ENCODE results near the gene SULF2.

The SULF2 gene

GRCh38 chr20:47765691-47766594 is 19.3 kb downstream of the SULF2 start:
- no peak overlapping the region for H3K4me3 ChIP-seq (ENCODE audit: low read depth, low read length)
- H3K36me3 ChIP-seq (ENCODE audit: control insufficient read depth, insufficient read depth, low read length): peaks cover 7% of the 10 kb centered on the region
- H3K9me3 ChIP-seq (ENCODE audit: control insufficient read depth, insufficient read depth, low read length): no peaks in the 10 kb centered on the region
- H3K27me3 ChIP-seq (ENCODE audit: control insufficient read depth, insufficient read depth, low read length): no peaks in the 10 kb centered on the region
- no peak overlapping the region for H3K9ac ChIP-seq (ENCODE audit: low read depth, low read length)
- H3K4me1 ChIP-seq (ENCODE audit: control insufficient read depth, insufficient read depth, low read length): peaks cover 10% of the 10 kb centered on the region

GRCh38 chr20:47765271-47765670 is 20.0 kb downstream of the SULF2 start:
- Histone ChIP-seq H3K4me3 (ENCODE audit: low read depth, low read length) (no peak overlapping the region), H3K4me1 (ENCODE audit: control insufficient read depth, insufficient read depth, low read length) (peaks cover 10% of the 10 kb centered on the region), H3K9ac (ENCODE audit: low read depth, low read length) (no peak overlapping the region), H3K9me3 (ENCODE audit: control insufficient read depth, insufficient read depth, low read length) (no peaks in the 10 kb centered on the region), H3K27me3 (ENCODE audit: control insufficient read depth, insufficient read depth, low read length) (no peaks in the 10 kb centered on the region), H3K36me3 (ENCODE audit: control insufficient read depth, insufficient read depth, low read length) (peaks cover 7% of the 10 kb centered on the region)

GRCh38 chr20:47764154-47764733 is 21.0 kb downstream of the SULF2 start:
- Histone ChIP-seq H3K36me3 (ENCODE audit: control insufficient read depth, insufficient read depth, low read length) (peaks cover 7% of the 10 kb centered on the region), H3K9me3 (ENCODE audit: control insufficient read depth, insufficient read depth, low read length) (no peaks in the 10 kb centered on the region), H3K9ac (ENCODE audit: low read depth, low read length) (no peak overlapping the region), H3K4me1 (ENCODE audit: control insufficient read depth, insufficient read depth, low read length) (peaks cover 10% of the 10 kb centered on the region), H3K4me3 (ENCODE audit: low read depth, low read length) (no peak overlapping the region), H3K27me3 (ENCODE audit: control insufficient read depth, insufficient read depth, low read length) (no peaks in the 10 kb centered on the region)

- H3K4me3 ChIP-seq (ENCODE audit: low read depth, low read length): no peak overlapping the region
- H3K9me3 ChIP-seq (ENCODE audit: control insufficient read depth, insufficient read depth, low read length): no peaks in the 10 kb centered on the region
- H3K27me3 ChIP-seq (ENCODE audit: control insufficient read depth, insufficient read depth, low read length): no peaks in the 10 kb centered on the region
- peaks cover 7% of the 10 kb centered on the region for H3K36me3 ChIP-seq (ENCODE audit: control insufficient read depth, insufficient read depth, low read length)
- H3K9ac ChIP-seq (ENCODE audit: low read depth, low read length): no peak overlapping the region
- peaks cover 14% of the 10 kb centered on the region for H3K4me1 ChIP-seq (ENCODE audit: control insufficient read depth, insufficient read depth, low read length)
Observed at GRCh38 chr20:47762699-47763268, 22.5 kb downstream of the SULF2 start.

GRCh38 chr20:47761482-47762047 is 23.7 kb downstream of the SULF2 start:
- no peaks in the 10 kb centered on the region for H3K9me3 ChIP-seq (ENCODE audit: control insufficient read depth, insufficient read depth, low read length)
- H3K4me3 ChIP-seq (ENCODE audit: low read depth, low read length): no peak overlapping the region
- H3K27me3 ChIP-seq (ENCODE audit: control insufficient read depth, insufficient read depth, low read length): no peaks in the 10 kb centered on the region
- peaks cover 7% of the 10 kb centered on the region for H3K36me3 ChIP-seq (ENCODE audit: control insufficient read depth, insufficient read depth, low read length)
- H3K9ac ChIP-seq (ENCODE audit: low read depth, low read length): no peak overlapping the region
- peaks cover 14% of the 10 kb centered on the region for H3K4me1 ChIP-seq (ENCODE audit: control insufficient read depth, insufficient read depth, low read length)

GRCh38 chr20:47760686-47761481 is 24.4 kb downstream of the SULF2 start:
- H3K9me3 ChIP-seq (ENCODE audit: control insufficient read depth, insufficient read depth, low read length): no peaks in the 10 kb centered on the region
- H3K4me3 ChIP-seq (ENCODE audit: low read depth, low read length): no peak overlapping the region
- no peaks in the 10 kb centered on the region for H3K27me3 ChIP-seq (ENCODE audit: control insufficient read depth, insufficient read depth, low read length)
- peaks cover 7% of the 10 kb centered on the region for H3K36me3 ChIP-seq (ENCODE audit: control insufficient read depth, insufficient read depth, low read length)
- no peak overlapping the region for H3K9ac ChIP-seq (ENCODE audit: low read depth, low read length)
- peaks cover 7% of the 10 kb centered on the region for H3K4me1 ChIP-seq (ENCODE audit: control insufficient read depth, insufficient read depth, low read length)

- no peak overlapping the region for H3K4me3 ChIP-seq (ENCODE audit: low read depth, low read length)
- H3K4me1 ChIP-seq (ENCODE audit: control insufficient read depth, insufficient read depth, low read length): peaks cover 6% of the 10 kb centered on the region
- H3K9me3 ChIP-seq (ENCODE audit: control insufficient read depth, insufficient read depth, low read length): no peaks in the 10 kb centered on the region
- no peaks in the 10 kb centered on the region for H3K27me3 ChIP-seq (ENCODE audit: control insufficient read depth, insufficient read depth, low read length)
- no peaks in the 10 kb centered on the region for H3K36me3 ChIP-seq (ENCODE audit: control insufficient read depth, insufficient read depth, low read length)
- H3K9ac ChIP-seq (ENCODE audit: low read depth, low read length): no peak overlapping the region
Observed at GRCh38 chr20:47758517-47759450, 26.5 kb downstream of the SULF2 start.

- Histone ChIP-seq H3K9ac (ENCODE audit: low read depth, low read length) (no peak overlapping the region), H3K27me3 (ENCODE audit: control insufficient read depth, insufficient read depth, low read length) (no peaks in the 10 kb centered on the region), H3K4me1 (ENCODE audit: control insufficient read depth, insufficient read depth, low read length) (peaks cover 6% of the 10 kb centered on the region), H3K36me3 (ENCODE audit: control insufficient read depth, insufficient read depth, low read length) (no peaks in the 10 kb centered on the region), H3K4me3 (ENCODE audit: low read depth, low read length) (no peak overlapping the region), H3K9me3 (ENCODE audit: control insufficient read depth, insufficient read depth, low read length) (no peaks in the 10 kb centered on the region)
Observed at GRCh38 chr20:47757145-47758035, 27.9 kb downstream of the SULF2 start.

GRCh38 chr20:47754946-47755652 is 30.2 kb downstream of the SULF2 start:
- Histone ChIP-seq H3K4me3 (ENCODE audit: low read depth, low read length) (no peak overlapping the region), H3K27me3 (ENCODE audit: control insufficient read depth, insufficient read depth, low read length) (no peaks in the 10 kb centered on the region), H3K36me3 (ENCODE audit: control insufficient read depth, insufficient read depth, low read length) (no peaks in the 10 kb centered on the region), H3K4me1 (ENCODE audit: control insufficient read depth, insufficient read depth, low read length) (peaks cover 6% of the 10 kb centered on the region), H3K9ac (ENCODE audit: low read depth, low read length) (no peak overlapping the region), H3K9me3 (ENCODE audit: control insufficient read depth, insufficient read depth, low read length) (no peaks in the 10 kb centered on the region)

GRCh38 chr20:47754388-47754715 is 30.9 kb downstream of the SULF2 start:
- H3K27me3 ChIP-seq (ENCODE audit: control insufficient read depth, insufficient read depth, low read length): no peaks in the 10 kb centered on the region
- no peaks in the 10 kb centered on the region for H3K9me3 ChIP-seq (ENCODE audit: control insufficient read depth, insufficient read depth, low read length)
- H3K9ac ChIP-seq (ENCODE audit: low read depth, low read length): no peak overlapping the region
- H3K4me1 ChIP-seq (ENCODE audit: control insufficient read depth, insufficient read depth, low read length): peaks cover 6% of the 10 kb centered on the region
- no peak overlapping the region for H3K4me3 ChIP-seq (ENCODE audit: low read depth, low read length)
- no peaks in the 10 kb centered on the region for H3K36me3 ChIP-seq (ENCODE audit: control insufficient read depth, insufficient read depth, low read length)

Measured in iPS-15b (cell line).